Measurements from ENCODE around the gene HBB. TPM values are rescaled to one million over a fixed set of nuclear protein-coding genes. Genes with fewer than 3 reads are reported as not detected.
"Not testable (repeated sequence)": the region's sequence is repeated elsewhere in the genome, so short reads cannot be mapped to it uniquely, and the experiment has no call there.

Gene HBB
- total RNA-seq, 1 donor from 2014 or later = not detected

- H3K9me3 Mint-ChIP-seq = no peaks in the 10 kb centered on the region
- no peak overlapping the region for H3K27ac Mint-ChIP-seq
- no peak overlapping the region for H3K4me3 Mint-ChIP-seq
- no peaks in the 10 kb centered on the region for H3K27me3 Mint-ChIP-seq
- intact Hi-C loops (cut with micrococcal nuclease) = no loop called here
- no peaks in the 10 kb centered on the region for H3K36me3 Mint-ChIP-seq (ENCODE audit: low read depth)
- no peak for DNase-seq
- H3K4me1 Mint-ChIP-seq = no peaks in the 10 kb centered on the region
Observed at GRCh38 chr11:5252919-5253265, 26.0 kb upstream of the HBB start.

DNA sequence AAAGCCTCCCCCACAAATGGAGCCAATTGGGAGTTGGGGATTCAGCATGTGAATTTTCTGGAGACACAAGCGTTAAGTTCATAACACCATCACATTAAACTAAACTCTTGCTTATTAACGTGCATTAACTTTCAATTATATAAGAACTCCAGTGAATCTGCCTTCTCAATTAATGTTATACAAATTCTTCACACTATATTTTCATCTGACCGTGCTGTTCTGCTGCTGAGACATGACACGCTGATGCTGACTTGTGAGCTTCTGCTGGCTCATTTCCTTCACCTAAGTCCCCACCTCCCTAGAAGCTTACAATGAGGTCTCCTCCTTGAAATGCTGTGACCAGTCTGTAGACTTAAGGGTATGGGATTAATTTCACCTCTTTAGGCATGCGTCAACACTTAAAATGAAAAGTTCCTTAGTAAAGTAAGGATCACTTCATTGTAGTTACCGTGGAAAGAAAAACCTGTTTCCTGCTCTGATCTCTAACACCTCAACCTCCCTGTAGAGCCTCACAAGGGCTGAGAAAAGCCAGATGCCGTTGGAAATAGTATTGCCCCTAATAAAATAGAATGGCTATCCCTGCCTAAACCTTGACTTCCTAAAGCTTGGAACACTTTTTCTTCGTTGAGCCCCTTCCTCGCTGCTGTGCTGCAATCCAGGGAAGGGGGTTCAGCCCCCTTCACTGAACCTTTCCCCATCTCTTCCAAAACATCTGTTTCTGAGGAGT lies 25.5 kb upstream of the HBB start:
- Mint-ChIP-seq H3K36me3 (ENCODE audit: low read depth) (no peaks in the 10 kb centered on the region), H3K4me1 (no peaks in the 10 kb centered on the region), H3K4me3 (no peak overlapping the region), H3K9me3 (no peaks in the 10 kb centered on the region), H3K27me3 (no peaks in the 10 kb centered on the region), H3K27ac (no peak overlapping the region)
- no peak for DNase-seq
- intact Hi-C loops (cut with micrococcal nuclease) = no loop called here

GRCh38 chr11:5251746-5252145 lies 24.9 kb upstream of the HBB start:
- no peaks in the 10 kb centered on the region for H3K36me3 Mint-ChIP-seq (ENCODE audit: low read depth)
- intact Hi-C loops (cut with micrococcal nuclease) = no loop called here
- H3K9me3 Mint-ChIP-seq = no peaks in the 10 kb centered on the region
- H3K27ac Mint-ChIP-seq = no peak overlapping the region
- no peak for DNase-seq
- H3K4me1 Mint-ChIP-seq = no peaks in the 10 kb centered on the region
- H3K27me3 Mint-ChIP-seq = no peaks in the 10 kb centered on the region
- H3K4me3 Mint-ChIP-seq = no peak overlapping the region

DNA sequence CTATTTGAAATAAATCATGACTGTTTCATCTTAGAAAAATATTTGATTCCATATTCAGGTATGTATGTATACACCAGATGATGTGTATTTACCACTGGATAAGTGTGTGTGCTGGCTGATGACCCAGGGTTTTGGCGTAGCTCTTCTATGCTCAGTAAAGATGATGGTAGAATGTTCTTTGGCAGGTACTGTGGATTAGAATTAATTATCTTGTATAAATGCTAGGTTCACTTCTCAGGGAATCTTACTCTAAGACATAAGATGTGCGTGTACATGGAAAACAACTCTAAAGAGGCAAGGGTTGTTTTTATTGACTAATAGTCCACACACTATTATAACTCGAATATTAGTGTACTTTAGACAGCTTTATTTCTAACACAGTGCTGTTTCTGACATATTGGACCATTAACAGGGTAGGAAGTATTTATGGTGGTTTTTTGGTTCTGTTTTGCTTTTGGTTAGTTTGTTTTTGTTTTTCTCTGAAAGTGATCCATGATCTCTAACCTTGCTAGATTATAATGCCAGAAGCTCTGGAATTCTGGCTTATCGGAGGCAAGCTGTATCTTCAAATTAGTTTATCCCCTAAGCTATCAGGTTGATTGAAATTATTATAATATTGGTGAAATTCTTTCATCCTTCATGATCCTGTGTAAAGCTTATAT lies 23.8 kb upstream of the HBB start:
- intact Hi-C loops (cut with micrococcal nuclease) = no loop called here
- Mint-ChIP-seq H3K27ac (no peak overlapping the region), H3K9me3 (no peaks in the 10 kb centered on the region), H3K36me3 (ENCODE audit: low read depth) (no peaks in the 10 kb centered on the region), H3K4me3 (no peak overlapping the region), H3K4me1 (no peaks in the 10 kb centered on the region), H3K27me3 (no peaks in the 10 kb centered on the region)
- no peak for DNase-seq

- H3K27me3 Mint-ChIP-seq; H3K36me3 Mint-ChIP-seq (ENCODE audit: low read depth); H3K9me3 Mint-ChIP-seq; H3K27ac Mint-ChIP-seq; DNase-seq; H3K4me3 Mint-ChIP-seq; H3K4me1 Mint-ChIP-seq; intact Hi-C loops (cut with micrococcal nuclease): not testable (repeated sequence)
Observed at GRCh38 chr11:5249807-5250396, 23.0 kb upstream of the HBB start, which contains the start of gene HBG1. Gene HBG1 (minus strand): TSS chr11:5249857. CDS start chr11:5249804, 53 bp downstream.

DNA sequence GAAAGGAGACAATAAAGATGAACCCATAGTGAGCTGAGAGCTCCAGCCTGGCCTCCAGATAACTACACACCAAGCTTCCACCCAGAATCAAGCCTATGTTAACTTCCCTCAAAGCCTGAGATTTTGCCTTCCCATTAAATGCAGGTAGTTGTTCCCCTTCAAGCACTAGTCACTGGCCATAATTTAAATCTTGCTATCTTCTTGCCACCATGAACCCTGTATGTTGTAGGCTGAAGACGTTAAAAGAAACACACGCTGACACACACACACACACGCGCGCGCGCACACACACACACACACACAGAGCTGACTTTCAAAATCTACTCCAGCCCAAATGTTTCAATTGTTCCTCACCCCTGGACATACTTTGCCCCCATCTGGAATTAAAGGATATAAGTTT lies 21.6 kb upstream of the HBB start:
- H3K4me1 Mint-ChIP-seq; H3K4me3 Mint-ChIP-seq; H3K27me3 Mint-ChIP-seq; H3K36me3 Mint-ChIP-seq (ENCODE audit: low read depth); H3K27ac Mint-ChIP-seq; intact Hi-C loops (cut with micrococcal nuclease); DNase-seq; H3K9me3 Mint-ChIP-seq: not testable (repeated sequence)

DNA sequence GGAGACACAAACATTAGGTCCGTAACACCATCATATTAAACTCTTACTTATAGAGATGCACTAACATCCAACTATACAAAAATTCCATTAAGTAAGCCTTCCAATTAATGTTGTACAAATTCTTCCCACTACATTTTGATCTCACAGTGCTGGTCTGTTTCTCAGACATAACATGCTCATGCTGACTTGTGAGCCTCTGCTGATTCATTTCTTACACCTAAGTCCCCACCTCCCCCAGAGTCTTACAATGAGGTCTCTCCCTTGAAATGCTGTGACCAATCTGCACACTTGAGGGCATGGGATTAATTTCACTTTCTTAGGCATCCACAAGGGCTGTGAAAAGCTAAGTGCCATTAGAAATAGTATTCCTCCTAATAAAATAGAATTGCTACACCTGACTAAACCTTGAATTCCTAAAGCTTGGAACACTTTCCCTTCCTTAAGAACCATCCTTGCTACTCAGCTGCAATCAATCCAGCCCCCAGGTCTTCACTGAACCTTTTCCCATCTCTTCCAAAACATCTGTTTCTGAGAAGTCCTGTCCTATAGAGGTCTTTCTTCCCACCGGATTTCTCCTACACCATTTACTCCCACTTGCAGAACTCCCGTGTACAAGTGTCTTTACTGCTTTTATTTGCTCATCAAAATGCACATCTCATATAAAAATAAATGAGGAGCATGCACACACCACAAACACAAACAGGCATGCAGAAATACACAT lies 20.8 kb upstream of the HBB start:
- DNase-seq = no peak
- no peaks in the 10 kb centered on the region for H3K36me3 Mint-ChIP-seq (ENCODE audit: low read depth)
- intact Hi-C loops (cut with micrococcal nuclease) = no loop called here
- H3K4me3 Mint-ChIP-seq = no peak overlapping the region
- no peaks in the 10 kb centered on the region for H3K27me3 Mint-ChIP-seq
- H3K27ac Mint-ChIP-seq = no peak overlapping the region
- no peaks in the 10 kb centered on the region for H3K4me1 Mint-ChIP-seq
- H3K9me3 Mint-ChIP-seq = no peaks in the 10 kb centered on the region

GRCh38 chr11:5246772-5247471 lies 20.1 kb upstream of the HBB start:
- Mint-ChIP-seq H3K4me1 (no peaks in the 10 kb centered on the region), H3K4me3 (no peak overlapping the region), H3K36me3 (ENCODE audit: low read depth) (no peaks in the 10 kb centered on the region), H3K27ac (no peak overlapping the region), H3K27me3 (no peaks in the 10 kb centered on the region), H3K9me3 (no peaks in the 10 kb centered on the region)
- no peak for DNase-seq
- intact Hi-C loops (cut with micrococcal nuclease) = no loop called here

DNA sequence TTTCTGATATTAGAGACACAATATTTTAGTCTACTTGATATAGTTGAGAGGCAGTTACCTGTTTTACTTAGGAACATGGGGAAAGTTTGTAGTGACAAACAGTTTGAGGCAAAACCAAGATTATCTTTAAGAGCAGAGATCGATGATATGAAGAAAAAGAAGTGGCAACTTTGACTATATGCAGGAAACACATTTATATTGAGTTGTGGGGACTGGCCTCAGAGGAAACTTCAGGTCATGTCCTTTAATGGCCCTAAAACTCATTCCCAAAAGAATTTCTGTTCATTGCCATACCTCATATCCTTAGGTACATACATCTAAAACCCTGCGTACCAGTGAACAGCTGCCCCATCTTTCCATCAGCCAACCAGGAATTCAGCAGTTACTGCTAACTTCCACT lies 18.3 kb upstream of the HBB start:
- intact Hi-C loops (cut with micrococcal nuclease) = no loop called here
- no peak overlapping the region for H3K27ac Mint-ChIP-seq
- no peak overlapping the region for H3K4me3 Mint-ChIP-seq
- no peaks in the 10 kb centered on the region for H3K36me3 Mint-ChIP-seq (ENCODE audit: low read depth)
- H3K9me3 Mint-ChIP-seq = no peaks in the 10 kb centered on the region
- no peaks in the 10 kb centered on the region for H3K27me3 Mint-ChIP-seq
- no peak for DNase-seq
- H3K4me1 Mint-ChIP-seq = no peaks in the 10 kb centered on the region

DNA sequence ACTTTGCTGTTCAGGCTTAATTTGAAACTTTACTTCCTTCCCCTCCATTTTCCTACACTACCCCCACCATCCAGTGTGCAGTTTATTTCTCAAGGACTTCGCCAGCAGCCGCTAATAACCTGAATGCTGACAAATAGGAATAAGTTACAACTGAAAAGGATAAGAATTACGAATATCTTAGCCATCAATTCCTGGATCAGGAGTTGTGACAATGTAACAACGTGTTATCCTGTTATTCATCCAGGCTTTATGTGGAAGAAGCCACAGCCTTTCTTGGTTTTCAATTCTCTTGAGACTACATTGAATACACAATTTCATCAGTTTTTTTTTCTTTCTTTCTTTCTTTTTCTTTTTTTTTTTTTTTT lies 16.9 kb upstream of the HBB start:
- intact Hi-C loops (cut with micrococcal nuclease) = no loop called here
- H3K27me3 Mint-ChIP-seq = no peaks in the 10 kb centered on the region
- no peaks in the 10 kb centered on the region for H3K9me3 Mint-ChIP-seq
- no peak overlapping the region for H3K27ac Mint-ChIP-seq
- H3K4me1 Mint-ChIP-seq = no peaks in the 10 kb centered on the region
- no peak overlapping the region for H3K4me3 Mint-ChIP-seq
- no peak for DNase-seq
- H3K36me3 Mint-ChIP-seq (ENCODE audit: low read depth) = no peaks in the 10 kb centered on the region

- no peak for DNase-seq
- Mint-ChIP-seq H3K4me1 (no peaks in the 10 kb centered on the region), H3K4me3 (no peak overlapping the region), H3K9me3 (no peaks in the 10 kb centered on the region), H3K27me3 (peaks cover 2% of the 10 kb centered on the region), H3K36me3 (ENCODE audit: low read depth) (no peaks in the 10 kb centered on the region), H3K27ac (no peak overlapping the region)
- intact Hi-C loops (cut with micrococcal nuclease) = no loop called here
Observed at GRCh38 chr11:5242933-5243815, 16.3 kb upstream of the HBB start.

DNA sequence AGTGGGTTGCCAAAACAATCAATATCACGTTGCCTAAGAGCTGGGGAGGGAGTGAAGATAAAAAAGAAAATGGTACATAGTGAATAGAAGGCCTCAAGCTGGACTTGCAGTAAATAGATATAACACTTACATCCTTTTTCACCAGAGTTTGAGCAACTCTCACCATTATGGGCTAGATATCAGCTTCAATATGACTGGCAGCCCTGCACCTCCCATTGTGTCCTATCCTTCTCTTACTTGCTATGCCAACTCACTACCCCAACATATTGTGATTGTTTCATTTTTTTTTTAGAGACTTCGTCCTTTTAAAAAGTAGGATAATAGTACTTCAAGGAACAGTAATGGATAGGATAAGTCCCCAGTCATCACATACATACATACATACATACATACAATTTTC lies 15.3 kb upstream of the HBB start:
- Mint-ChIP-seq H3K4me1 (no peaks in the 10 kb centered on the region), H3K27me3 (peaks cover 4% of the 10 kb centered on the region), H3K4me3 (no peak overlapping the region), H3K36me3 (ENCODE audit: low read depth) (no peaks in the 10 kb centered on the region), H3K9me3 (no peaks in the 10 kb centered on the region), H3K27ac (no peak overlapping the region)
- intact Hi-C loops (cut with micrococcal nuclease) = no loop called here
- DNase-seq = no peak

- Mint-ChIP-seq H3K9me3 (no peaks in the 10 kb centered on the region), H3K27me3 (peaks cover 4% of the 10 kb centered on the region), H3K4me1 (no peaks in the 10 kb centered on the region), H3K4me3 (no peak overlapping the region), H3K36me3 (ENCODE audit: low read depth) (no peaks in the 10 kb centered on the region), H3K27ac (no peak overlapping the region)
- intact Hi-C loops (cut with micrococcal nuclease) = no loop called here
- no peak for DNase-seq
Observed at GRCh38 chr11:5241458-5241857, 14.6 kb upstream of the HBB start.
